22Rv1 (cell line): ENCODE measurements around the gene NINJ2.

Experiments
- H3K27ac ChIP-seq: fragments of 450-650 bp; 2 replicates; pipeline ENCODE4 v1.5.1; 2017
- CTCF ChIP-seq: fragments of 450-650 bp; IDR thresholded peaks from 2 replicates; pipeline ENCODE4 v1.5.1; 2017; ENCODE audit warnings: mild to moderate bottlenecking
- ZFX ChIP-seq: fragments of 450-650 bp; IDR thresholded peaks from 2 replicates; pipeline ENCODE4 v1.6.1; 2017; ENCODE audit warnings: antibody characterized with exemption, borderline replicate concordance

Gene NINJ2

DNA sequence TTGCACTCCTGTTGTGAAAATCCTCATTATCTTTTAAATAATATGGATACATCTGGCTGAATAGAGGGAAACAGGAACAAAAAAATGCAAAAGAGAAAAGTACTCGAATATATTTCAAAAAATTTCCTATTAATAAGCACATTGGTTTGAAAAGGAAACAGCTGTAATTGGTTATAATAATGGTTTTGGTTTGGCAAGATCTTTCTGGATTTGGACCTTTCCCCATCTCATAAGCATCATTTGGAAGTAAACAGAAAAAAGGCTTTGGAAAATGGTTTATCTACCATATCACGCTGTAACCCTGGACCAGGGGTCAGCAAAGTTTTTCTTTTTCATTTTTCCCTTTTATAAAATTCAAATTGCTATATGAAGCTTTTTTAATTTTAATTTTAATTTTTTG, 2.8 kb upstream of the NINJ2 start:
- no peak overlapping the region for H3K27ac ChIP-seq
- TF ChIP-seq ZFX: no peak
- TF ChIP-seq CTCF: no peak

DNA sequence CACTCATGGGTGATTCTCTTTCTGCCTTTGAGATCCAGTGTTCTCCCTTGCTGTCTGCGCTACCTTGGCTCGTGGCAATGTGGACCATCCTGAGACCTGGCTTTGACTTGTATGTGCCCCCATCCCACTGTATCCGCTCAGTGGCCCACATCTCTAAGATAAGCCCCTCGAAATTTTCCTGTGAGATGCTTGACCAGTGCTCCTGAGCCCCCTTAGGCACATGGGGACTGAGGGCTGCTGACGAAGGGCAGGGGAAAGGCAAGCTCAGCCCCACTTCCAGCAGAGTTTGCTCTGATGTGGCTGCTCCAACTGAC, 1.5 kb upstream of the NINJ2 start:
- TF ChIP-seq ZFX: no peak
- TF ChIP-seq CTCF: no peak

DNA sequence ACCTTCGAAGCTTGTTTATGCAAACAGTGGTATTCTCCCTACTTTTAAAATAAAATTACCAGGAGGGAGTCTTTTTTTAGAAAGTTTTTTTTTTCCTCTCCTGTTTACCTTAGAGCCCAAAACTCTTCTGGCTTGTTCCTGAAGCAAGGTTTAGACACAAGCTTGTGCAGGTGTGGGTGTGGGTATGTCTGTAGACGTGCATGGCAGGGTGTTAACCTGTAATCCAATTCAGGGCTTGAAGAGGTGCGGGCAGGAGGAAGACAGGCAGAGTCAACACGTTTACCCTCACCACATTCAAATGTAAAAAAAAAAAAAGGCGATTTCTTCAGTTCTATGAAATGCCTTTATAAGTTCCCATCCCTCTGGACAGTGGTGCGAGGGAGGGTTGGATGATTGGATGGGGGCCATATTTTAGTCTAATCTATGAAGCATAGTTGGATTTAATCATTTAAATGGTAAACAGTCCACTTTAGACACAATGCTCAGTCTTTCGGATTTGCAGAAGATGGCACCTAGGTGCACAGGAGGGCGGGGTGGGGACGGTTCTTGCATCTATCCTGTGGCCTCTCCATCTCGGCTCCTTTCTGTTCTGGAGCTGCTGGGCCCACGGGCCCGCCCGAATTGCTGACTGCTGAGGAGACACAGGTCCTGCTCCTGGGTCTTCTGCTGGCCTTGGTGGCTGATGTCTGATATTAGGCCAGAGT, 982 bp upstream of the NINJ2 start:
- H3K27ac ChIP-seq: no peak overlapping the region
- TF ChIP-seq ZFX (no peak), CTCF (no peak)

More for the DNA sequence above, 1.5 kb upstream of the NINJ2 start:
- H3K27ac ChIP-seq: no peak overlapping the region

DNA sequence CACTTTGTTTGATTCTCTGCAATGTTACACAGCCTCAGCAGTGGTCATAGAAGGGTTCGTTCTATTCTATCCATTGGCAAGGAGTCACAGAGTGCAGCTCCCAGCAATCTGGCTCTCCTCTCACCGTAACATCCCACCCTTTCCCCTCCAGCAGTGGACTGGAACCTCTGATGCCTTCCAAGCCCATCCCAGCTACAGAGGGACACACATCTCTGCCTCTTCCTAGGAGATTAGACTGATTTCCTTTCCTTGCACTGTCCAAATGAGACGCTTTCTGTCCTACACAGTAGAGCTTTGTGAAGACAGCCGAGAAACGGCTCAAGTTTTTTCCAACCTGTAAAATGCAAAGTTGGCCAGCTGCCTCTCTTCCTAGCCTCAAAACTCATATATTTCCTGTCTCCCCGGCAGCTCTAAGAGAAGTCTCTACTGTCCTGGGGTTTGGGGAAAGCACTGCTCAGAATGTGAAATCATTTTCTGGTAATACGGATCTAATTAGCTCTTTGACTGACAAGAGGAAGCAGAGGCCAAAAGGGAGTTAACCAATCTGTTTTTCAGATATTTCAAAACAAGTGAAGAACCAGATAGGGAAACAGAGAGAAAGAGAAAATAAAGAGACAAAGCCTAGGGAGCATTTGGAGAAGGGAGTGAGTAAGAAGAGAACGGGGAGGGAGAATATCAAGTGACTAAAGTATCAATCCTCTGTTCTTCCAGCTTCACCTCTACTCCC, 516 bp downstream of the NINJ2 start:
- no peak overlapping the region for H3K27ac ChIP-seq
- TF ChIP-seq CTCF: no peak
- no peak for TF ChIP-seq ZFX

GRCh38 chr12:661720-662486, 1.3 kb downstream of the NINJ2 start:
- TF ChIP-seq ZFX (no peak), CTCF (no peak)
- H3K27ac ChIP-seq: no peak overlapping the region

GRCh38 chr12:659090-659683, 4.1 kb downstream of the NINJ2 start:
- TF ChIP-seq CTCF (no peak), ZFX (no peak)
- no peak overlapping the region for H3K27ac ChIP-seq
